ENCODE measurements around the gene CAMTA1.

- TF ChIP-seq POLR2A (IDR thresholded peaks at IDR 0.05) (no peak), CTCF (IDR thresholded peaks at IDR 0.05) (no peak), POLR2AphosphoS5 (IDR thresholded peaks at IDR 0.05; ENCODE audit: insufficient read depth in 1 of 2, low read depth in 1 of 2) (no peak)
Measured at GRCh38 chr1:7476861-7477547, 691.8 kb downstream of the CAMTA1 start.
